IPS-NIHi11 (cell line): ENCODE measurements around the gene SH3BGR.

Experiments
- DNase-seq: peaks from one replicate; pipeline ENCODE4 v3.0.0; 2012; ENCODE audit warnings: mixed read lengths, low spot score

SH3BGR gene

GRCh38 chr21:39546522-39546921 lies 94.8 kb downstream of the SH3BGR start:
- DNase-seq = no peak

DNA sequence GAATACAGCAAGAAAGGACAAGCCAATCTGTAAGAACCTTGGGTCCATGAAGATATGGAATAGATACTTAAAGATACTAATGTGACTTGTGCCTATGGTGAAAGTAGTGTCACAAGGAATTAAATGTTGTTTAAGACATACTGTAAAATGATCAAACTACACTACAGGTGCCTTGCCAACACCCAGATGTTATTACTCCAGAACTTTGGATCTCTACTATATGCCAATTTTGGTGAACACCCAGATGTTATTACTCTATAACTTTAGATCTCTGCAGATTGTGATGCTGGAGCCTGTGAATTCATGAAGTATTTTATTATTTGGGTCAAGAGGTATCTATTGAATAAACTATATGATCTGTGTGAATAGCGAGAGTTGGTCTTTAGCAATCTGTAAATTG lies 101.1 kb downstream of the SH3BGR start:
- DNase-seq = no peak

GRCh38 chr21:39553331-39553730 lies 101.6 kb downstream of the SH3BGR start:
- DNase-seq = no peak

DNA sequence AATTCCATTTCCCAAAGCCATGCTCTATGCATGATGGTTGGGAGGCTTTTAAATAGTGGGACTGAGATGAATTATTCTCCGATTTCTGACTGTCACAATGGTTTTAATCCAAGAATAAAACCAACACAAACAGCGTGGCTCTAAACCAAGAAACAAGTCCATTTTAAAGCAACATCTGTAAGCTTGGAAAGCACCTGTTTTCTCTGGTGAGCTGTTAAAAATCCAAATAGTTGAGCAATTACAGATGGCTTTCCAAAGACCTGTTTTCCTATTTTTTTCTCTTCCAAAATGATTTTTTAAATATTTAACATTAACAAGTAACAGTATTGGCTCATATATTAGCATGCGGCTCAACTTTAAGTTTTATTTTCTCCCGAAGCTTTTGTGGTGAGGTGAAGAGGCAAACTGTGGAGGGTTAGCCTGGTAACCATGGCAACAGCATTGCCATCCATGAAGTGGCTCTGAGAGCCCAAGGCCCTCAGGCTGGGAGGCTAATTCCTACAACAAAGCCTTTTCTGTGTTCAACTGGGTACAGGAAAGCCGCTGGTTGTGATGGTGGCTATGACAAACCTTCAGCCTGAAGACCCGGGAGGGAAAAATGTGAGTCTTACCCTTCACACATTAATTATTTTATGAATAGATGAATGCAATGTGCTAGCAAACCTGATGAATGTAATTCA lies 104.3 kb downstream of the SH3BGR start:
- peak; percentile 69 for DNase-seq

- no peak for DNase-seq
Measured at GRCh38 chr21:39559511-39559910, 107.7 kb downstream of the SH3BGR start.

DNA sequence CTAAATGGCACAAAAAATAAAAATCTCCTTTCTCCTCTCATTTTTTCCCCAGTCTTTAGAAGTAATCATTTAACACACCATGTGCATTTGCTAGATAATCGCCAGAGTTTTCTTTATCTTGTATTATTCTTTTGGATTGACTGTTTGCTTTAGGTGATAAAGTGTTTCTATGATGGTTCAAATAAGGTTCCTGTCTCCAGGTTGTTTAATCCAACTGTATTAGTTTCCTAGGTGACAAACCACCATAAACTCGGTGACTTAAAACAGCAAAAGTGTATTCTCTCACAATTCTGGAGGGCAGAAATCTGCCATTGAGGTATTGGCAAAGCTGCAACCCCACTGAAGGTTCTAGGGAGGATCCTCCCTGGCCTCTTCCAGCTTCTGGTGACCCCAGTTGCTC lies 109.4 kb downstream of the SH3BGR start:
- DNase-seq = no peak

GRCh38 chr21:39562791-39563770 lies 111.3 kb downstream of the SH3BGR start:
- DNase-seq = no peak

- no peak for DNase-seq
Measured at GRCh38 chr21:39564200-39564599, 112.4 kb downstream of the SH3BGR start.
